K562 (cell line): ENCODE results near the gene KLHL22. TPM values are rescaled to one million over a fixed set of nuclear protein-coding genes. Genes with fewer than 3 reads are reported as not detected.

ENCODE experiments used
- ADNP ChIP-seq: fragments of 200-800 bp; sonication (Bioruptor generic); IDR thresholded peaks from 2 replicates; pipeline ENCODE4 v1.6.1; 2016; ENCODE audit warnings: missing genetic modification characterization, missing compliant biosample characterization
- CBX5 ChIP-seq: IDR thresholded peaks from 2 replicates; pipeline ENCODE4 v1.6.1; 2014; ENCODE audit warnings: low read depth, borderline replicate concordance
- E2F3 ChIP-seq: fragments of 250-450 bp; sonication (Bioruptor Pico); IDR thresholded peaks from 2 replicates; pipeline ENCODE4 v1.4.0; 2020; ENCODE audit warnings: mild to moderate bottlenecking
- ELK3 ChIP-seq: fragments of 450-650 bp; formaldehyde crosslinking; IDR thresholded peaks from 2 replicates; pipeline ENCODE4 v1.4.0; 2020; ENCODE audit warnings: mild to moderate bottlenecking
- FOXA3 ChIP-seq, 2 experiments: fragments of 450-650 bp in 1 of 2; sonication (generic) in 1 of 2; formaldehyde crosslinking; IDR thresholded peaks in 1 of 2; conservative IDR thresholded peaks in 1 of 2; 2 replicates each; pipeline versions ENCODE4 v1.4.0 to v1.8.0; 2020 to 2022; ENCODE audit warnings: mild to moderate bottlenecking in 2 of 2, missing genetic modification reagents in 1 of 2
- GATA2 ChIP-seq: sonication (generic); formaldehyde crosslinking; IDR thresholded peaks from 2 replicates; pipeline ENCODE4 v1.4.0; 2020; ENCODE audit warnings: mild to moderate bottlenecking, missing genetic modification reagents
- HMG20B ChIP-seq: fragments of 250-450 bp; sonication (Bioruptor Pico); IDR thresholded peaks from 2 replicates; pipeline ENCODE4 v1.5.0; 2021; ENCODE audit warnings: mild to moderate bottlenecking
- KLF6 ChIP-seq: fragments of 250-450 bp; sonication (Bioruptor Pico); IDR thresholded peaks from 2 replicates; pipeline ENCODE4 v1.4.0; 2020; ENCODE audit warnings: mild to moderate bottlenecking, moderate library complexity, borderline replicate concordance
- NCOA4 ChIP-seq: fragments of 450-650 bp; IDR thresholded peaks from 2 replicates; pipeline ENCODE4 v1.6.1; 2018; ENCODE audit warnings: mild to moderate bottlenecking; ENCODE audit not compliant: partially characterized antibody
- NR2C1 ChIP-seq, 2 experiments: fragments of 450-650 bp; IDR thresholded peaks; 2 replicates each; pipeline ENCODE4 v1.6.1; 2017; ENCODE audit warnings: mild to moderate bottlenecking in 2 of 2, antibody characterized with exemption in 1 of 2, inconsistent platforms in 1 of 2, missing compliant biosample characterization in 1 of 2, missing genetic modification characterization in 1 of 2
- PRPF4 ChIP-seq: fragments of 200-400 bp; formaldehyde crosslinking; IDR thresholded peaks from one replicate; pipeline ENCODE4 v1.6.1; 2017; ENCODE audit warnings: low read length, low read depth, mild to moderate bottlenecking; ENCODE audit not compliant: insufficient read depth, poor library complexity, severe bottlenecking
- RBM14 ChIP-seq: fragments of 200-400 bp; formaldehyde crosslinking; IDR thresholded peaks from 2 replicates; pipeline ENCODE4 v1.6.1; 2018; ENCODE audit warnings: low read depth, mild to moderate bottlenecking, low read length, moderate library complexity, borderline replicate concordance; ENCODE audit not compliant: insufficient read depth
- SAFB ChIP-seq: fragments of 200-400 bp; formaldehyde crosslinking; IDR thresholded peaks from 2 replicates; pipeline ENCODE4 v1.6.1; 2017; ENCODE audit warnings: low read depth, low read length, borderline replicate concordance
- SAFB2 ChIP-seq: fragments of 200-400 bp; formaldehyde crosslinking; IDR thresholded peaks from 2 replicates; pipeline ENCODE4 v1.6.1; 2018; ENCODE audit warnings: borderline replicate concordance, low read length, low read depth, moderate library complexity; ENCODE audit not compliant: severe bottlenecking
- SIN3B ChIP-seq: fragments of 450-650 bp; IDR thresholded peaks from 2 replicates; pipeline ENCODE4 v1.6.1; 2017; ENCODE audit warnings: low read depth, mild to moderate bottlenecking, moderate library complexity
- SRF ChIP-seq, 2 experiments: fragments of 250-450, 450-650 bp in 1 of 2; sonication (Bioruptor Pico) in 1 of 2; sonication (generic) in 1 of 2; formaldehyde crosslinking; IDR thresholded peaks; 2 replicates each; pipeline versions ENCODE4 v1.5.0 to v1.5.1; 2020 to 2022; ENCODE audit warnings: mild to moderate bottlenecking in 1 of 2, missing genetic modification reagents in 1 of 2
- SRSF1 ChIP-seq: fragments of 200-400 bp; formaldehyde crosslinking; IDR thresholded peaks from 2 replicates; pipeline ENCODE4 v1.6.1; 2017; ENCODE audit warnings: mild to moderate bottlenecking, low read depth, low read length, moderate library complexity
- SRSF7 ChIP-seq: fragments of 200-400 bp; formaldehyde crosslinking; optimal IDR thresholded peaks from 2 replicates; pipeline ENCODE3; 2017; ENCODE audit warnings: mild to moderate bottlenecking, low read depth, low read length
- TCF3 ChIP-seq: sonication (generic); formaldehyde crosslinking; IDR thresholded peaks from 2 replicates; pipeline ENCODE4 v1.4.0; 2020; ENCODE audit warnings: mild to moderate bottlenecking, missing genetic modification reagents
- ZFP1 ChIP-seq: fragments of 450-650 bp; formaldehyde crosslinking; IDR thresholded peaks from 2 replicates; pipeline ENCODE4 v1.4.0; 2020; ENCODE audit warnings: mild to moderate bottlenecking, mixed read lengths
- ZKSCAN1 ChIP-seq: fragments of 150-350 bp; IDR thresholded peaks from 2 replicates; pipeline ENCODE4 v1.6.1; 2016; ENCODE audit warnings: low read depth, low read length
- ZNF224 ChIP-seq: sonication (generic); formaldehyde crosslinking; IDR thresholded peaks from 2 replicates; pipeline ENCODE4 v1.8.0; 2022; ENCODE audit warnings: mild to moderate bottlenecking, missing genetic modification reagents
- ZNF253 ChIP-seq: fragments of 250-450 bp; sonication (Bioruptor Pico); conservative IDR thresholded peaks from 2 replicates; pipeline ENCODE4 v1.6.1; 2021; ENCODE audit warnings: mild to moderate bottlenecking
- ZNF785 ChIP-seq: fragments of 250-450 bp; sonication (Bioruptor Pico); IDR thresholded peaks from 2 replicates; pipeline ENCODE4 v1.4.0; 2020; ENCODE audit warnings: mild to moderate bottlenecking
- ZSCAN32 ChIP-seq: fragments of 450-650 bp; formaldehyde crosslinking; IDR thresholded peaks from 2 replicates; pipeline ENCODE4 v1.4.0; 2020; ENCODE audit warnings: mild to moderate bottlenecking, moderate library complexity
- polyA plus RNA-seq, 8 experiments: library from polyadenylated mRNA; depleted of rRNA in 4 of 8; stranded (reverse) in 5 of 8; unstranded in 3 of 8; fragments of >200 nt; fragmentation: Nextera tagmentation in 2 of 8; fragmentation: Illumina TruSeq in 1 of 8; extraction: Ambion mirVana in 2 of 8; extraction: Trizol in 1 of 8; gene quantifications; 2 replicates each; pipeline versions ENCODE4 v1.2.1 to v1.2.3, GENCODE V29; 2011 to 2014; ENCODE audit warnings: inconsistent platforms in 1 of 8, missing spikeins in 1 of 8
- total RNA-seq, 7 experiments: library from RNA; depleted of rRNA in 6 of 7; stranded (reverse); fragments of >200 nt in 6 of 7; fragmentation: Illumina TruSeq in 2 of 7; extraction: Trizol in 2 of 7; gene quantifications; 2 replicates each; pipeline versions ENCODE4 v1.2.1 to v1.2.3, GENCODE V29; 2011 to 2021; ENCODE audit warnings: low replicate concordance in 1 of 7
- TF ChIP-seq, protein P1 (sequence below), 2 experiments: fragments of 450-650 bp in 1 of 2; sonication (generic) in 1 of 2; formaldehyde crosslinking in 1 of 2; IDR thresholded peaks in 1 of 2; conservative IDR thresholded peaks in 1 of 2; 2 replicates each; pipeline versions ENCODE4 v1.6.1 to v1.8.1; 2016 to 2023; ENCODE audit warnings: mild to moderate bottlenecking in 2 of 2, moderate library complexity in 2 of 2, inconsistent platforms in 1 of 2, missing genetic modification reagents in 1 of 2

Gene KLHL22
- total and polyA plus RNA-seq, 9 of the 15 experiments (the other 6 are each of a cell fraction or from before 2014, with no cell fraction given), result 1.3 to 25.6 (median 15.2) TPM

- TF ChIP-seq PRPF4 (no peak), SRSF7 (no peak), SAFB (no peak), KLF6 (peak; percentile 12; the same call in 1 of the 2 replicates), NR2C1 (IDR thresholded peaks at IDR 0.05) (no peak), NR2C1 (tag; IDR thresholded peaks at IDR 0.05) (peak; percentile 41), ZFP1 (CRISPR knock-in tag) (no peak), ADNP (tag) (no peak), ZSCAN32 (CRISPR knock-in tag) (no peak), SIN3B (no peak), HMG20B (CRISPR knock-in tag) (no peak; the same call in 1 of the 2 replicates), GATA2 (CRISPR knock-in tag) (peak; percentile 84), TCF3 (CRISPR knock-in tag) (peak; percentile 74), ZNF224 (CRISPR knock-in tag) (0 out of 2 replicates have a peak, but pooled peaks have one; percentile 38), ZNF785 (CRISPR knock-in tag) (no peak), ZNF253 (no peak), SRF (CRISPR knock-in tag; IDR thresholded peaks at IDR 0.05) (no peak), ELK3 (CRISPR knock-in tag) (no peak), CBX5 (no peak), ZKSCAN1 (peak; percentile 13; the same call in 1 of the 2 replicates), RBM14 (no peak), E2F3 (CRISPR knock-in tag) (0 out of 2 replicates have a peak, but pooled peaks have one; percentile 20), NCOA4 (no peak), FOXA3 (CRISPR knock-in tag; conservative IDR thresholded peaks at IDR 0.05 in 1 of 2, IDR thresholded peaks at IDR 0.05 in 1 of 2) (peak; percentile 7 to 31; a peak in 1 of 4 replicates), SRSF1 (no peak), SAFB2 (no peak)
- TF ChIP-seq, protein P1, sequence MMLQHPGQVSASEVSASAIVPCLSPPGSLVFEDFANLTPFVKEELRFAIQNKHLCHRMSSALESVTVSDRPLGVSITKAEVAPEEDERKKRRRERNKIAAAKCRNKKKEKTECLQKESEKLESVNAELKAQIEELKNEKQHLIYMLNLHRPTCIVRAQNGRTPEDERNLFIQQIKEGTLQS (IDR thresholded peaks at IDR 0.05), result no peak
- TF ChIP-seq, protein P1 (CRISPR knock-in tag; conservative IDR thresholded peaks at IDR 0.05), result no peak; the same call in 1 of the 2 replicates
Measured at GRCh38 chr22:20523086-20523983, 27.7 kb upstream of the KLHL22 start (continued).
